ENCODE data around the gene ATF2. TPM values are rescaled to one million over a fixed set of nuclear protein-coding genes. Genes with fewer than 3 reads are reported as not detected.

Gene ATF2
- total RNA-seq, 4 donors from 2014 or later: 36.5 to 48.6 (median 43.5) TPM

DNA sequence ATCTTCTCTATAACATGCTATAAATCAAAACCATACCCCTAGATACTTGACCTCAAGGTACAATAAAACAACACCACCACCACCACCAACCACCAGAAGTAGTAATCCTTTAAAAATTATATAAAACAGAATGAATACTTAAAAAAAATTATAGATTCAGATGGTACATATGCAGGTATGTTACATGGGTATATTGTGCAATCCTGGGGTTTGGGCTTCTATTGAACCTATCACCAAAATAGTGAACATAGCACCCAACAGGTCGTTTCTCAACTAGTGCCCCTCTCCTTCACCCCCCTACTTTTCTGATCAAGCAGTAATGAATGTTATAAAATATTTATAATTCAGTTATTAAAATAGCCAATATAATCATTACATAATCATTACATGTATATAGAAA lies 91.7 kb downstream of the ATF2 start:
- TF ChIP-seq, protein P1, sequence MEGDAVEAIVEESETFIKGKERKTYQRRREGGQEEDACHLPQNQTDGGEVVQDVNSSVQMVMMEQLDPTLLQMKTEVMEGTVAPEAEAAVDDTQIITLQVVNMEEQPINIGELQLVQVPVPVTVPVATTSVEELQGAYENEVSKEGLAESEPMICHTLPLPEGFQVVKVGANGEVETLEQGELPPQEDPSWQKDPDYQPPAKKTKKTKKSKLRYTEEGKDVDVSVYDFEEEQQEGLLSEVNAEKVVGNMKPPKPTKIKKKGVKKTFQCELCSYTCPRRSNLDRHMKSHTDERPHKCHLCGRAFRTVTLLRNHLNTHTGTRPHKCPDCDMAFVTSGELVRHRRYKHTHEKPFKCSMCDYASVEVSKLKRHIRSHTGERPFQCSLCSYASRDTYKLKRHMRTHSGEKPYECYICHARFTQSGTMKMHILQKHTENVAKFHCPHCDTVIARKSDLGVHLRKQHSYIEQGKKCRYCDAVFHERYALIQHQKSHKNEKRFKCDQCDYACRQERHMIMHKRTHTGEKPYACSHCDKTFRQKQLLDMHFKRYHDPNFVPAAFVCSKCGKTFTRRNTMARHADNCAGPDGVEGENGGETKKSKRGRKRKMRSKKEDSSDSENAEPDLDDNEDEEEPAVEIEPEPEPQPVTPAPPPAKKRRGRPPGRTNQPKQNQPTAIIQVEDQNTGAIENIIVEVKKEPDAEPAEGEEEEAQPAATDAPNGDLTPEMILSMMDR (IDR thresholded peaks at IDR 0.05): no peak
- no peak for TF ChIP-seq POLR2AphosphoS5 (IDR thresholded peaks at IDR 0.05)
- TF ChIP-seq EP300 (IDR thresholded peaks at IDR 0.05): no peak
- no peak for TF ChIP-seq POLR2A (IDR thresholded peaks at IDR 0.05; ENCODE audit: low read depth)
- WGBS: 90% methylated on average over 1 of the region's 1 CpG
- Histone ChIP-seq H3K27ac (replicated peaks in 1 of 4) (no peak overlapping the region), H3K36me3 (peaks cover 13 to 72% (median 34%) of the 10 kb centered on the region in 4 donors), H3K4me1 (no peaks in the 10 kb centered on the region), H3K4me3 (no peak overlapping the region), H3K9me3 (no peaks in the 10 kb centered on the region), H3K27me3 (no peaks in the 10 kb centered on the region)
- intact Hi-C loops (cut with DNase I): no loop called here
- no peak for DNase-seq (ENCODE audit: extremely low spot score)

DNA sequence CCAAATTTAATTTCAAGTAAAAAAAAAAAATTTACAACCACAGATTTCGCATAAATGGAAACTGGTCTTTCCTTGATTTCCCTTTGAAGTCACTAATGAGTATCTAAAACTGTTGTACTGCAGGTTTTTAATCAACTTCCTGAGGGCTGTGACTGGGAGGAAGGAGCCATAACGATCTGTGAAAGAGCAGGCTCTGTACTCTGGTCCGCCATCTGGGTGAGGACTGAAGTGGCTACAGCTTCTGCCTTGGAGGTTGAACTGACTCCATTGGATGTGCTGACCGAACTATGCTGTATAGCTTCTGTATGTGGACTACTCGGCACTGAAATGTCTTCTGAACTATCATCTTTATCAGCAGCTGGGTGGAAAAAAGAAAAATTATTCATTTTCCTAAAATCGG lies 93.5 kb downstream of the ATF2 start:
- peaks cover 8 to 57% (median 29%) of the 10 kb centered on the region in 4 donors for H3K36me3 ChIP-seq
- H3K9me3 ChIP-seq: no peaks in the 10 kb centered on the region
- H3K4me1 ChIP-seq: no peaks in the 10 kb centered on the region
- no peak overlapping the region for H3K27ac ChIP-seq (replicated peaks in 1 of 4)
- no peak overlapping the region for H3K4me3 ChIP-seq
- TF ChIP-seq, protein P1 (IDR thresholded peaks at IDR 0.05): no peak
- TF ChIP-seq POLR2A (IDR thresholded peaks at IDR 0.05; ENCODE audit: low read depth) (no peak), EP300 (IDR thresholded peaks at IDR 0.05) (no peak), POLR2AphosphoS5 (IDR thresholded peaks at IDR 0.05) (no peak)
- WGBS: 85% methylated on average over 6 of the region's 6 CpGs
- no peaks in the 10 kb centered on the region for H3K27me3 ChIP-seq
- intact Hi-C loops (cut with DNase I): no loop called here
- DNase-seq (ENCODE audit: extremely low spot score): no peak

DNA sequence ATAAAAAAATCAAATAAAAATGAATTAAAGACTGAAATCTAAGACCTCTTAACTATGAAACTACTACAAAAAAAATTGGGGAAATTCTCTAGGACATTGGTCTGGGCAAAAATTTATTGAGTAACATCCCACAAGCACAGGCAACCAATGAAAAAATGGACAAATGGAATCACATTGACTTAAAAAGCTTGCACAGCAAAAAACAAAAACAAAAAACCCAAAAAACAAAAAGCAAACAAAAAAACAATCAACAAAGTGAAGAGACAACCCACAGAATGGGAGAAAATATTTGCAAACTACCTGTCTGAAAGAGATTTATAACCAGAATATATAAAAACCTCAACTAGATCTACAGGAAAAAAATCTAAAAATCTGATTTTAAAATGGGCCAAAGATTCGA lies 99.5 kb downstream of the ATF2 start:
- H3K9me3 ChIP-seq: no peaks in the 10 kb centered on the region
- H3K4me3 ChIP-seq: no peak overlapping the region
- intact Hi-C loops (cut with DNase I): no loop called here
- H3K4me1 ChIP-seq: no peaks in the 10 kb centered on the region
- TF ChIP-seq EP300 (IDR thresholded peaks at IDR 0.05) (no peak), POLR2A (IDR thresholded peaks at IDR 0.05; ENCODE audit: low read depth) (no peak), POLR2AphosphoS5 (IDR thresholded peaks at IDR 0.05) (no peak)
- TF ChIP-seq, protein P1 (IDR thresholded peaks at IDR 0.05): no peak
- H3K36me3 ChIP-seq: peaks cover 0 to 26% (median 9%) of the 10 kb centered on the region in 4 donors
- no peak overlapping the region for H3K27ac ChIP-seq (replicated peaks in 1 of 4)
- DNase-seq (ENCODE audit: extremely low spot score): no peak
- 87% methylated on average over 1 of the region's 1 CpG for WGBS
- no peaks in the 10 kb centered on the region for H3K27me3 ChIP-seq

DNA sequence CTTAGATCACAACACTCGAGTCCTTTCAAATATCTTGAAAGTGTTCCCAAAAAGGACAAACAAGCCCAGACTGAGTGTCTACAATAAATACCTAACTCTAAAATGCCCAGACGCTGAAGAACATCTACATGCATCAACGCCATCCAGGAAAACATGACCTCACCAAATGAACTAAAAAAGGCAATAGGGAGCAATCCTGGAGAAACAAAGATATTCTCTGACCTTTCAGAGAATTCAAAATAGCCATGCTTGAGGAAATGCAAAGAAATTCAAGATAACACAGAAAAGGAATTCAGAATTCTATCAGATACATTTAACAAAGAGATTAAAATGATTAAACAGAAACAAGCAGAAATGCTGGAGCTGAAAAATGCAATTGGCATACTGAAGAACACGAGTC lies 101.6 kb downstream of the ATF2 start:
- intact Hi-C loops (cut with DNase I): no loop called here
- Histone ChIP-seq H3K4me3 (no peak overlapping the region), H3K36me3 (peaks cover 0 to 22% (median 3%) of the 10 kb centered on the region in 4 donors)

More for the DNA sequence above, 101.6 kb downstream of the ATF2 start:
- 95% methylated on average over 4 of the region's 4 CpGs for WGBS
- Histone ChIP-seq H3K9me3 (no peaks in the 10 kb centered on the region), H3K4me1 (no peaks in the 10 kb centered on the region), H3K27ac (replicated peaks in 1 of 4) (no peak overlapping the region), H3K27me3 (no peaks in the 10 kb centered on the region)
- TF ChIP-seq POLR2AphosphoS5 (IDR thresholded peaks at IDR 0.05): no peak
- TF ChIP-seq, protein P1 (IDR thresholded peaks at IDR 0.05): no peak
- no peak for TF ChIP-seq EP300 (IDR thresholded peaks at IDR 0.05)
- no peak for TF ChIP-seq POLR2A (IDR thresholded peaks at IDR 0.05; ENCODE audit: low read depth)
- DNase-seq (ENCODE audit: extremely low spot score): no peak
